Measurements from ENCODE around the gene KRTAP4-2. TPM values are rescaled to one million over a fixed set of nuclear protein-coding genes. Genes with fewer than 3 reads are reported as not detected.
"Not testable (repeated sequence)": the region's sequence is repeated elsewhere in the genome, so short reads cannot be mapped to it uniquely, and the experiment has no call there.

KRTAP4-2 gene
- total and polyA plus RNA-seq, 2 experiments from 2014 or later: not detected

- DNase-seq (ENCODE audit: low spot score): peak; percentile 11
- Histone ChIP-seq H3K36me3 (replicated peaks; ENCODE audit: insufficient read depth, low read depth) (no peaks in the 10 kb centered on the region), H3K79me2 (no peaks in the 10 kb centered on the region), H2AFZ (no peak overlapping the region), H3K27ac (no peak overlapping the region), H3K4me1 (ENCODE audit: insufficient read depth) (peaks cover 7% of the 10 kb centered on the region), H3K9me3 (ENCODE audit: low read depth) (no peaks in the 10 kb centered on the region), H3K9me2 (replicated peaks; ENCODE audit: insufficient read depth) (no peaks in the 10 kb centered on the region), H3K4me3 (no peak overlapping the region), H4K20me1 (ENCODE audit: insufficient read depth, poor library complexity, severe bottlenecking) (no peaks in the 10 kb centered on the region), H3K4me2 (no peak overlapping the region), H3K27me3 (peaks cover 2% of the 10 kb centered on the region)
- 15% methylated on average over 2 of the region's 2 CpGs for WGBS (ENCODE audit: low lambda C conversion rate, missing lambda C conversion rate)
- TF ChIP-seq EZH2phosphoT487 (IDR thresholded peaks at IDR 0.05; ENCODE audit: low read depth, severe bottlenecking, unreplicated experiment) (no peak), EZH2 (IDR thresholded peaks at IDR 0.05; ENCODE audit: borderline replicate concordance) (no peak), CTCF (IDR thresholded peaks at IDR 0.05; ENCODE audit: poor library complexity) (no peak)
These were observed 24.2 kb downstream of the KRTAP4-2 start for GRCh38 chr17:41153856-41154255.

GRCh38 chr17:41151525-41151924 is 26.5 kb downstream of the KRTAP4-2 start:
- Histone ChIP-seq H3K27me3 (peaks cover 2% of the 10 kb centered on the region), H3K9me2 (replicated peaks; ENCODE audit: insufficient read depth) (no peaks in the 10 kb centered on the region), H4K20me1 (ENCODE audit: insufficient read depth, poor library complexity, severe bottlenecking) (no peaks in the 10 kb centered on the region), H3K4me2 (no peak overlapping the region), H2AFZ (no peak overlapping the region), H3K79me2 (no peaks in the 10 kb centered on the region), H3K9me3 (ENCODE audit: low read depth) (no peaks in the 10 kb centered on the region), H3K4me1 (ENCODE audit: insufficient read depth) (peaks cover 7% of the 10 kb centered on the region), H3K36me3 (replicated peaks; ENCODE audit: insufficient read depth, low read depth) (no peaks in the 10 kb centered on the region), H3K4me3 (no peak overlapping the region), H3K27ac (no peak overlapping the region)
- 92% methylated on average over 2 of the region's 2 CpGs for WGBS (ENCODE audit: low lambda C conversion rate, missing lambda C conversion rate)
- no peak for DNase-seq (ENCODE audit: low spot score)
- TF ChIP-seq CTCF (IDR thresholded peaks at IDR 0.05; ENCODE audit: poor library complexity) (no peak), EZH2 (IDR thresholded peaks at IDR 0.05; ENCODE audit: borderline replicate concordance) (no peak), EZH2phosphoT487 (IDR thresholded peaks at IDR 0.05; ENCODE audit: low read depth, severe bottlenecking, unreplicated experiment) (no peak)

- Histone ChIP-seq H3K36me3 (replicated peaks; ENCODE audit: insufficient read depth, low read depth) (no peaks in the 10 kb centered on the region), H3K9me3 (ENCODE audit: low read depth) (no peaks in the 10 kb centered on the region), H3K27ac (no peak overlapping the region), H3K9me2 (replicated peaks; ENCODE audit: insufficient read depth) (no peaks in the 10 kb centered on the region), H3K4me3 (no peak overlapping the region), H3K4me2 (no peak overlapping the region), H2AFZ (no peak overlapping the region), H3K4me1 (ENCODE audit: insufficient read depth) (peaks cover 7% of the 10 kb centered on the region), H3K27me3 (peaks cover 2% of the 10 kb centered on the region), H3K79me2 (no peaks in the 10 kb centered on the region), H4K20me1 (ENCODE audit: insufficient read depth, poor library complexity, severe bottlenecking) (no peaks in the 10 kb centered on the region)
- no peak for TF ChIP-seq EZH2 (IDR thresholded peaks at IDR 0.05; ENCODE audit: borderline replicate concordance)
- TF ChIP-seq EZH2phosphoT487 (IDR thresholded peaks at IDR 0.05; ENCODE audit: low read depth, severe bottlenecking, unreplicated experiment): no peak
- no peak for TF ChIP-seq CTCF (IDR thresholded peaks at IDR 0.05; ENCODE audit: poor library complexity)
- 87% methylated on average over 4 of the region's 4 CpGs for WGBS (ENCODE audit: low lambda C conversion rate, missing lambda C conversion rate)
- DNase-seq (ENCODE audit: low spot score): no peak
These were observed 28.0 kb downstream of the KRTAP4-2 start for GRCh38 chr17:41150026-41150425.

- WGBS (ENCODE audit: low lambda C conversion rate, missing lambda C conversion rate): 95% methylated on average over 2 of the region's 2 CpGs
- TF ChIP-seq EZH2phosphoT487 (IDR thresholded peaks at IDR 0.05; ENCODE audit: low read depth, severe bottlenecking, unreplicated experiment): no peak
- no peak for TF ChIP-seq CTCF (IDR thresholded peaks at IDR 0.05; ENCODE audit: poor library complexity)
- TF ChIP-seq EZH2 (IDR thresholded peaks at IDR 0.05; ENCODE audit: borderline replicate concordance): no peak
These were observed 28.4 kb downstream of the KRTAP4-2 start, which contains the start of gene KRTAP4-5 for GRCh38 chr17:41149652-41149985. KRTAP4-5 (minus strand) TSS chr17:41149825; CDS start chr17:41149767, 58 bp downstream.

GRCh38 chr17:41148971-41149651 is 28.9 kb downstream of the KRTAP4-2 start:
- not testable (repeated sequence) for H3K4me3 ChIP-seq; H3K4me1 ChIP-seq (ENCODE audit: insufficient read depth); H3K27me3 ChIP-seq; H3K4me2 ChIP-seq; H3K9me3 ChIP-seq (ENCODE audit: low read depth); H3K9me2 ChIP-seq (replicated peaks; ENCODE audit: insufficient read depth); H2AFZ ChIP-seq; H3K79me2 ChIP-seq; H3K36me3 ChIP-seq (replicated peaks; ENCODE audit: insufficient read depth, low read depth); H3K27ac ChIP-seq; DNase-seq (ENCODE audit: low spot score); H4K20me1 ChIP-seq (ENCODE audit: insufficient read depth, poor library complexity, severe bottlenecking)
- WGBS (ENCODE audit: low lambda C conversion rate, missing lambda C conversion rate): 91% methylated on average over 10 of the region's 10 CpGs

More at GRCh38 chr17:41149652-41149985, 28.4 kb downstream of the KRTAP4-2 start, which contains the start of gene KRTAP4-5:
- Histone ChIP-seq H3K27ac (no peak within 1 kb of the TSS), H3K4me2 (no peak within 1 kb of the TSS), H2AFZ (no peak within 1 kb of the TSS), H3K36me3 (replicated peaks; ENCODE audit: insufficient read depth, low read depth) (no peaks in the 10 kb centered on the region), H4K20me1 (ENCODE audit: insufficient read depth, poor library complexity, severe bottlenecking) (no peaks in the 10 kb centered on the region), H3K9me2 (replicated peaks; ENCODE audit: insufficient read depth) (no peaks in the 10 kb centered on the region), H3K79me2 (no peaks in the 10 kb centered on the region), H3K27me3 (peaks cover 2% of the 10 kb centered on the region), H3K4me3 (no peak within 1 kb of the TSS), H3K4me1 (ENCODE audit: insufficient read depth) (peaks cover 7% of the 10 kb centered on the region), H3K9me3 (ENCODE audit: low read depth) (no peaks in the 10 kb centered on the region)
- DNase-seq (ENCODE audit: low spot score): no peak
